GM21515 (cell line): ENCODE results near the gene CCDC93.
A peak's percentile ranks its signal among the peaks of the same experiment; 100 is the strongest.
"Not testable (repeated sequence)": the region's sequence is repeated elsewhere in the genome, so short reads cannot be mapped to it uniquely, and the experiment has no call there.

Source experiments
- ATAC-seq: cut with Tn5 transposase; IDR thresholded peaks from one replicate; pipeline ENCODE4 v1.9.1; 2021; ENCODE audit not compliant: unreplicated experiment

CCDC93 gene

DNA sequence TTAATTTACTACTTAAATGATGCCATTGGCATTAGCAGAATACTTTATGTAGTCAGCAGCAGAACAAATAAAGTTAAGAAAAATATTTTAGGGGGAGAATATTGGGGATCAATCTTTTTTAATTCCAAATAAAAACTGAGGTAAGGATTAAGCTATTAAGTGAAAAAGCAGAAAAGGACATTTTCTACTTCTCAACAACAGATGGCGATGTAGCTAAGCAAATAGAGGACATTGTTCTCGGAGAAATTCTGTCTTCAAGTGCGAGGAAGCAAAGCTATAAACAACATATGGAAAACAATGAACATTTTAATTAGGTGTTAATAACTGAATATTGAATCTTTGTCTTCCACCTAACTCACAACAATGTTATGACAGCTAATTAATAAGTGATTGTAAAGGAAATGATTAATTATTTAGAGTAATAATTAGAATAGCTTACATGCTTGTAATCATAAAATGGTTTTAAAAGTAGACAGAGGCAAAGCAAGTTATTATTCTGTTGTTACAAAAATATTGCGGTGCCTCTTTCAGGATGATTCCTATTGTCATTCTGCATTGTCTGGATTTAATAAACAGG lies 32.9 kb upstream of the CCDC93 start:
- ATAC-seq = no peak

DNA sequence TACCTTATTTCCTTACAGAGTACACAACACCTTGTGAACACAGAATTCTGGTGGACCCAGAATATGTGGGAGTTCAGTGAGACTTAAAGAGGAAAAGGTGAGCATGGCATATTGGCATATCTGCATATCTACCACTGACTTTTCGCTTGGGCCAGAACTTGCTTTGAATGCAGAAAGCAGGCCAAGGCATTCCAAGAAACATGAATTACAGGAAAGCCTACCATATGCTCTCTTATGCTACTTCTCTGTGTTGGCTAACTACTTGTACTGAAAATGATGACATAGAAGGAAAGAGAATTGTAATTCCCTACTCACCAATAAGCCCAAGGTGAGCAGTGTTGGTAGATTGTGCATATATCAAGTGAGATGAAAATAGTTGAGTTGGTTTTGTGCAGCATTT lies 31.4 kb upstream of the CCDC93 start:
- ATAC-seq = no peak

DNA sequence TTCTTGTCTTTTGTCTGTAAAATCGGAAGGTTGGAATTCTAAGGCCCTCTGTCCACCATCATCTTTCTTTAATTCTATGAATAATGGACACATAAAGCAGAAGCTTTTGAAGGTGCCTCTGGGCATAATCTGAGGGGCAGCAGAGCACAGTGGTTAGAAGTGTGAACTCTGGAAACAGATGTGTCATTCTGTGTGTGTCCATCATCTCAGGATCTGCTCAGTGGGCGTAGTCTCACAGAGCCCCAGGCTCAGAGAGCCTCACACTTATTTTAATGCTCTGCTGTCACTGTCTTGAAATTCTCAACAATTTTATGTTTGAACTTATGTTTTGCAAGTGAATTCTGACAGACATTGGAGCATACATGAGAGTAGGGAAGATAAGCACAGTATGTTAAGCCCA lies 31.0 kb upstream of the CCDC93 start:
- no peak for ATAC-seq

DNA sequence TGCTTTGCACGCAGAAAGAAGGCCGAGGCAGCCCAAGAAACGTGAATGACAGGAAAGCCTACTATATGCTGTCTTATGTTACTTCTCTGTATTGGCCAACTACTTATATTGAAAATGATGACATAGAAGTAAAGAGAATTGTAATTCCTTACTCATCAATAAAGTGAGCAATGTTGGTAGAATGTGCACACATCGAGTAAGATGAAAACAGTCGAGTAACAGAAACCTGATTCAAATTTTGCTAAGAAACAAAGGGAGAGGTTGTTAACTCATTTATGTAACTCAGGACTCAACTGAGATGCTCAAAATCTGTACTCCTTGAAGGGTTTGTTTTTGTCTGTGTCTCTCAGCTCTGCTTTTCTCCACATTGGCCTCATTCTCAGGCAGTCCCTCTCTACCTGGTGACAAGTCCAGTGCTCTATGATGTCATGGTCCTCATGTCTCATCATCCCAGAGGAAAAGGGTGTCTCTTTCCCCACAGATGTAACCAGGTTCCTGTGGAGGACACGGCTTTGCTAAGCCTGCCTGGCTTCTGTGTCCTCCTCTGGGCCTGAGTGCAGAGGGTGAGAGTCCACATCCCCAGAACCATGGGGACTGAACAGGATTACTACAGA lies 30.3 kb upstream of the CCDC93 start:
- no peak for ATAC-seq

DNA sequence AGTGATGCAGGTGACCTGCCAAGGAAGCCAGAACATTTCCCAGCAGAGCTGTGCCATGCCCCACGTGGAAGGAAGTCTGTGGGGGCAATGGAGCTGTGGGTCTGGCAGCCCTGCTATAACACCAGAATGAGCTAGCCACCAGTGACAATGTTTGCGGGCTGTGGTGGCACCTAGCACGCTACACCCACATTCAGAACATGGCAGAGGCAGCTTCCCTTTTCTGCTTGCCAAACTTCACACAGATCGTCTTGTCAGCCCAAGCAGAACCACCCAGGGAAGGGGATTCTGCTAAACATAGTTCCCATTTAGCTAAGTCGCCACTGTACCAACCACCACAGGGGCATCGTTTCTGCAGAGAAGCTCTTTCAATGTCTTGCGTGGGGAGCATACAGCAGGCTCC lies 27.0 kb upstream of the CCDC93 start:
- ATAC-seq = no peak

DNA sequence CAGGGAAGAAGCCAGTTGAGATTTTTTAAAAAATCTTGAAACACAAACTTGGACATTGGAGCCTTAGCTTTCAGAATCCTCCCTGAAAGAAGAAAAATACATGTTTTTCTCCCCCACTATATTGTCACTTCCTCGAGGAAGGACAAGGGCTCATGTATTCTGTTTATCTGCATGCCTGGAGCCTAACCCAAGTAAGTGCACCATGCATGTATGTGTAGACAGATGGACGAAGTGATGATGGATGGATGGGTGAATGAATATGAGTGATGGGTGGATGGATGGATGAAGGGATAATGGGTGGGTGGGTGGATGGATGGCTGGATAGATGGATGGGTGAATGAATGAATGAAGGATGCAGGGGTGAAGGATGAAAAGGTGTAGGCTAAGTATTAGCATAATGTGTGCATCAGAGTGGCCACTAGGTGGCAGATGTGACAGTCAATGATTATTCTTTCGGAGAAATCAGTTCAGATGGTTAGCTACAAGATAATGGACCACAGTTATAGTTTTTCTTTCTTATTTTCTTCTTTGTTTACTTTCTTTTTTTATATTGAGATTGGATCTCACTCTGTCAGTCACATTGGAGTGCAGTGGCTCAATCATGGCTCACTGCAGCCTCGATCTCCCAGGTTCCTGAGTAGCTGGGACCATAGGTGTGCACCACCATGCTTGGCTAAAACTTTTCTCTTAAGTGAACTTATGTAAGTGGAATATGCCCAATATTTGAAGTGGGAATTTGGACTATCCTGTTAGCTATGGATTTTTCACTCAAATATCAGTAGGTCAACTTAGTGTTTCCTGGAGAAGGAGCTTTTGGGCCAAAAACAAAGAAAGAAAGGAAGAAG lies 18.5 kb upstream of the CCDC93 start:
- peak; percentile 97 for ATAC-seq

DNA sequence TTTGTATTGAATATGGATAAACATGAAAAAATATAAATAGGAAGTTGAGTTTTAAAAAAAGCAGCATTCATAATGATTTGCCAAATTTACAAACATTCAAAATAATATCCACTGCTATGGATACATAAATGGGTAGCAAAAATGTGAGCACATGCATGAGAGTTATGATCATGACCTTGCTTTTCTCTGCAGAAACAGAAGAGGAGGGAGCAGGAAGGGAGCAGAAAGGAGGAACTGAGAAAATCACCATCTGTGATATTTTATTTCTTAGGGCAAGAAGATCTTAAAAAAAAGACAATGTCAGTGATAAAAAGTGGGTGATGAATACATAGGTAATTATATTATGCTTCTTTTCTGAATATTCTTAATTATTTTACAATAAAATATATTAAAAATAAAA lies 17.7 kb upstream of the CCDC93 start:
- no peak for ATAC-seq

DNA sequence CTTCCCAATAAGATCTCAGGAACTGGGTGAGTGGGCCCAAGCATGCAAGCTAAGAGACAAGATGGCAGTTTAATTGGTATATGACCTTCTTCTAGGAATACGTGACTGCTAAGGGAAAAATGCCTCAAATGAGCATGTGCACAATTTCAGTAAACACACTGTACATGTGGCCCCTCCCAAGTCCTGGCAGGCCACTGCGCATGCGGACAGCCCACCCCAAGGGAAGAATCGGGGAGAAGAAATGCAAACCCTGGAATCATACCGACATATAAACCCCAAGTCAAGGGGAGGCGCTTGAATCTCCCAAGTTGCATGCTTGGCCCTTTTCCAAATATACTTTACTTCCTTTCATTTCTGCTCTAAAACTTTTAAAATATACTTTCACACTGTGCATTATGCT lies 15.2 kb upstream of the CCDC93 start:
- no peak for ATAC-seq

DNA sequence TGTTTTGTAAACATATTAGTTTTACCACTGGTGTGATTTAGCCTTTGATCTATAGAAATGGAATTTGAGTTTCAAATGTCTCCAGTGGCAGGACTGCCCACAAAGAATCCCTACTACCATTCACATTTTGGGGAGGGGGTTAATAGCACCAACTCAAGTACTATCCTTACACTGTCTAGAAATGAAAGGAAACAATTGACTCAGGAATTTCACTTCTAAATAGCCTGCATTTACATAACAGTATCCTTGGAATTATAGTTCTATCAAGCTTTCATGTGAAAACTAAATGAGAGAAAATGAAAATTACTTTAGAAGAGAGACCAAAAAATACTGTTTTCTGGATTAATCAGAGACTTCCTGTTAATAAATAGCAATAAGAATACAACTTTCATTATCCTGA lies 7.5 kb upstream of the CCDC93 start:
- ATAC-seq = no peak

DNA sequence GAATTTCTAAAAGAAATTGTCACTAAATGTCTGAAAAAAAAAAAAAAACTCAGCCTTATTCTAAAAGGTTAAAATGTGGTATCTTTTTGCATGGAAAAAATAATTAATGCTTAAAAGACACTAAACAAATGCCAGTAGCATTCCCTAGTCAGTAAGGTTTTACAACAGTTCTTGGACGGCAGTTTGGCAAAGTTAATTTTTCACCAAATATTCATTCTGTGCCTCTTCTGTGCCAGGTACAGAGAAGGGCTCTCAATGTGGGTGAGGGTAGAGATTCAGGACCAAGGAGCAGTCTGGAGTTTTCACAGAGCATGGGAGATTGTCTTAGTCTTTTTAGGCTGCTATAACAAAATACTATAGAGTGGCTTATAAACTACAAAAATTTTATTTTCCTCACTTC lies 6.0 kb upstream of the CCDC93 start:
- ATAC-seq = no peak

DNA sequence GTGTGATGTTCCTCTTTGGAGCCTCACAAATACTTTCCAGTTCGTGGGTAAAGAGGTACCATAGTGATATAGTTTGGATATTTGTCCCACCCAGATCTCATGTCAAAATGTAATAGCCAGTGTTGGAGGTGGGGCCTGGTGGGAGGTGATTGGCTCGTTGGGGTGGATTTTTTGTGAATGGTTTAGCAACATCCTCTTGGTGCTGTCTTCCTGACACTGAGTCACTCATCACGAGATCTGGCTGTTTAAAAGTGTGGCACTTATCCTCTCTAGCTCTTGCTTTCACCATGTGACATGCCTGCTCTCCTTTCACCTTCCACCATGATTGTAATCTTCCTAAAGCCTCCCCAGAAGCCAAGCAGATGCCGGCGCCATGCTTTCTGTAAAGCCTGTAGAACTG lies 3.0 kb upstream of the CCDC93 start:
- ATAC-seq = no peak

DNA sequence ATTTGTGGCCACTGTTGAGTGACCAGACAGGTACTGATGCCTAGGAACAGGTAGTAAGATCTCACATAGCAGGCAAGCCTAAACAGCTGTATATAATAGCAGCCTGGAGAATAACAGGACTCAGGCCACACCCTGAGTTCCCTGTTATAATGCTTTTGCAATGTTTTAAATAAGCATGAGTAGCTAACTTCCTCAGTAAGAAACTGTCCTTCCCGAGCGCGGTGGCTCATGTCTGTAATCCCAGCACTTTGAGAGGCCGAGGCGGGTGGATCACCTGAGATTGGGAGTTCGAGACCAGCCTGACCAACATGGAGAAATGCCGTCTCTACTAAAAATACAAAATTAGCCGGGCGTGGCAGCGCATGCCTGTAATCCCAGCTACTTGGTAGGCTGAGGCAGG lies 1.9 kb upstream of the CCDC93 start:
- ATAC-seq = not testable (repeated sequence)

DNA sequence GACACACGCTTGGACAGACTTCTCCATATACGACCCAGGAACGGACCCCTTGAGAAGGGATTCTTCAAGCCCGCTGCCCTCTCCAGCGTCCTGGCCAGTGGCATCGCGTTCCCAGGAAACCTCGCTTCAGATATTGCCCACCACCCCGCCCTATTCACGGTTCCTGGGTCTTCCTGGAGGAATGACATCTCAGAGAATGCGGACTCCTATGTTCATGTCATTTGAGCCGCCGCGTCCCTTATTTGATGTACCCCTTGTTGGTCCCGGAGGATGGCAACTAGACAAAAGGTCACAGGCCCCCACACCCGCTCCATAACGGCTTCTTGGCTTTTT lies 588 bp upstream of the CCDC93 start:
- ATAC-seq = no peak

DNA sequence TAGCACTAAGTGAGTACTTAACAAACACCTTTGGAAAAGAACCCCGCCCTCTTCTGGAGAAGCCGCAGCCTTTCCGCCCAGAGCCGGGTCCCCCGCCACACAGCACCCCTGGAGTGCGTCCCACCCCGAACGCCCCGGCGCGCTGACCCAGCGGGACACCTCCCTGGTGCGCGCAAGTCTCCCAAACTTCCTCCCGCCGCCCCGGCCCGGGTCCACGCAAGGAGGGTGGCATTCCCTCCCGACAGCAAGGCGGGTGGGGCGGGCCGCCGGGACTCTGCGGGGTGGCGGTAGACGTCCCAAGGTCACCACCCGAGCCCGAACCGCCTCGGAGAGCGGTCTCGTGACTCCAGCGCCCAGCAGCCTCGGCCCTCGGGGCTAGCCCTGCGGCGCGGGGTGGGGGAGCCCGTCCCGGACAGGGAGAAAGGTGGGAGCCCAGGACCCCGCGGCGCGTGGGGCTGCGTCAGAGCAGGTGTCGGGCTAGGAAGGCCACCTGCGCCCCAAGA lies 598 bp downstream of the CCDC93 start:
- ATAC-seq = peak; percentile 34

DNA sequence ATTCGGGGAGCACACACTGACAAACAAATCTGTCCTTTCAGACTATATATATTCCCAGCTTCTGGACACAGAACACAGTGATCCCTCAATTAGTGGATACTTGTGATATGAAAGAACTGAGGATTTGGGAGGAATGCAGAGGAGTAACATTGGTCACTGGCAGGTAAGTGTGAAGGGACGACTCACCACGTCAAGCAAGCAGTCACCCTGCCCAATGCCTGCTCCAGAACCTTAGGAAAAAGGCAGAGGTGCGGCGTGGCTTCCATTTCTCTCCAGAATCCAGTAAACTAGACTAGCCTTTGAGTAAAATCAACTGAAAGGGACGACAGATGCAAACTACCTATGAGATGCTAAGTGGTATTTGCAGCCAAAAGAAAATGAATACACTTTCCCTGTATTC lies 1.1 kb downstream of the CCDC93 start:
- ATAC-seq = no peak

DNA sequence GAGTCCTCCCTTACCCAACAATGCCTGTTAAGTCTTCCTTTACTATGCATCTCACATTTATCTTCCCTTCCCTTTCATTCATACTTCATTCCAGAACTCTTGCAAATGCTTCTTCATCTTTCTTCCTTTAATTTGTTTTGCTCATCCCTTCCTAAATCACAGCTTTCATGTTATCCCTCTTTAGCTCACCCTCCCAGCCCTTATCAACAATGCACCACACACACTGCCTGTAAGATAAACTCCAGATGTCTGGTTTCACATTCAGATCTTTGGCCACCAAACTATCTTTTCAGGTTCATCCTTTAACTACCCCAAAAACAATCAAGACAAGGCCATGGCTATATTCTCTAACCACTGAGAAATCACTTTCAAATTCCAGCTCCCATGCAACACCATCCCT lies 3.4 kb downstream of the CCDC93 start:
- no peak for ATAC-seq

DNA sequence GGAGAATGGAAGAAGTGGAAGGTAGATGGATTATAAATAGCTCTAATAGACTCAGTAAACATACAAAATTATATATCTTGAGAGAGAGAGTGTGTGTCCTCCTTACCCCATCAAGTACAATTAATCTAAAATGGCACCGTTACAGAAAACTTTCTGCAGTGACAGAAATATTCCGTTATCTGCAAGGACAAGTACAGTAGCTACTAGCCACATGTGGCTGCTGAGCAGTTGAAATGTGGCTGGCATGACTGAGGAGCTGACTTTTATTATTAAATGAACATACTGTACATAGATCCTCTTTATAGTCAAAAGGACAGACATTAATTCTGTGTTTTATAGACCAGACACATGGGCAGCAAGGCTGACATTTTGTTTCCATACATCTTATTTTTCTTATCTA lies 7.0 kb downstream of the CCDC93 start:
- no peak for ATAC-seq

DNA sequence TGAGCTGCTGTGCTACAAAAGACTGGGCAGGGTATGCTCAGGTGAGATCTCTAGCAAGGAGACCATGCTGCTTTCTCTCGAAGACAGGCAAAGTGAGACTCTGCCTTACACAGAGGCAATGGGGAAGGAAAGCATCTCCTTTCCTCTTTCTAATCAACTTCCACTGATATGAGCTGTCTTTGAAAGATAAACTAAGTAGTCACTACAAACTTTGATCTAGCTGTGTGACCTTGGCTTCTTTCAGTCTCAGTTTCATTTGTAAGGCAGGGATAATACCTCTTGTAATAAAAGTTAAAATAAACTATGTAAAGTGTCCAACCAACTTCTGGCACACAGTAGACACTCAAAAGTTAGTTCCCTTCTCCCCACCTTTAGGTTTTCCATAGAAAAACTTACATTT lies 7.5 kb downstream of the CCDC93 start:
- ATAC-seq = no peak

DNA sequence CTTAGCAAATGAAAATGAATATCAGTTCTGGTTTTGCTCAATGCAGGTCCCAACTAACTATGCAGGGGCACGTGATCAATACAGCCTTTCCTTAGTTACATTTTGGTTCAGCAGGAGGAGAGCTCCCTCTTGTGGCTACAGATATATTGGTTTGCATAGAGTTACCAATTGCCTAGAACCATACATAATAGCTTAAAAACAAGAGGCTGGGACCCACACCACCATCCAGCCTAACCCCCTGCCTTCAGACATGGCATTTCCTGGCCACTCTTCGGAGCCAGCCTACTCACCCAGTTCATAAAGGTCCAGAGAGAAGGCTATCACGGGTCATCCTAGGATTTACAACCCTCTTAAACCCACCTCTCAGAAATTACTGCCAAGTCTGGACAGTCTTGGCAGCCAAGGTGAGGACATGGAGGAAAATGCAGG lies 10.5 kb downstream of the CCDC93 start:
- ATAC-seq = peak; percentile 99

DNA sequence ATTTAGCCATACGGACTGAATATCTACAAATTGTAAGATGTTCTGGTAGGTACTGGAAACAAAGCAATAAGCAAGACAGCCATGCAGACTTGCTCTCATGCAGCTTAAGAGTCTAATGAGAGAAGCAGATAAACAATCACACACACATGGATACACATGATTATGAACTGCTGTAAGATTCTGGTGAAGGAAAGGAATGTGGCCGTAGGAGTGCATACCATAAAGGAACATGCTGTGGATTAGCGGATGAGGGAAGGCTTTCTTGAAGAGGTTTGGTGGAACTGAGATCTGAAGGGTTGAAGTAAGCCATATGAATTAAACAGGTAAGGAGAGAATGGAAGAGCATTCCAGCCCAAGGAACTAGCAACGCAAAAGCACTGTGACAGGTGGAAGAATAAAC lies 13.8 kb downstream of the CCDC93 start:
- ATAC-seq = no peak

DNA sequence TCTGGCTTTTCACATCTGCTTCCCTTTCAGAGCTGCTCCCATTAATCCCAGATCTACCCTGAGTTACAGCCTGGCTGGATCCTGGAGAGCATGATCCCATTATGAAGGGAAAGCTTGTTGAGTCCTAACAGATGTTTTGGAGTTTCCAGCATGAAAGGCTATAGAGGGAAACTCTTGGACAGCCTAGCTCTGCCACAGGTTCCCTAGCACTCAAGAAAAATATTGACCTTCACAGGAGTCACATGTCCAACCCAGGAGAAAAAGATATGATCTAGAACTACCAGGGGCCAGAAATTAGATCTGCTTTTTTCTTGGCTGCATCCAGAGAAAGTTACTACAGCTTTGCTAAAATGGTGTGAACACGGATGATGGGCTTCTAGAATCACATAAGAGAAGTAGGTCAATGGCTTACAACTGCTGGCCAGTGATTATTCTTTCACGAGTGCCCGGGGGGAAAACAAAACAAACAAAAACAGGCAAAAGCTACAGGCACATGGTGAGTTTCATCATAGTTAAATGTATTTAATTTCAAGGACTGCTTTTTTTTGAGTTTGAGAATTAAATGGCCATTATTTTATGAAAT lies 15.9 kb downstream of the CCDC93 start:
- ATAC-seq = no peak

DNA sequence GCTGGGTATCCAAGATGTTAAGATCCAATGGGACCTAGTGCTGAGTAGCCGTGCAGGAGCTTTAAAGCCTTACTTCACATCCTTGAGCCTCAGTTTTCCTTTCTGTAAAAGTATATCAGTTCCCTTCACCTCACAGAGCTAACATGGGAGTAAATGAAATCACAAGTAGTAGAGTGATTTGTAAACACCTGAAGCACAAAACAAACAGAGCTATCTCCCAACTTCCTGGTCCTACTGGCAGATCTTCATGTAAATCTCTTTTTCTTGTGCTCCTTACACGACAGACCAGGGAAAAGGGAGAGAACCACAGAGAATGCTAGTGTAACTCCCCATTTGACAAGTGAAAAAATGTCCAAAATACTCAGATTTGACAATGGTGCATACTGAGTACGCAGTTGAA lies 17.3 kb downstream of the CCDC93 start:
- ATAC-seq = no peak
